OCI-LY1 (cell line): ENCODE results near the gene ZNF749.

Source experiments
- H2AFZ ChIP-seq: fragments of 200-600 bp; sonication (generic), shearing (Covaris generic); 2 replicates; pipeline ENCODE4 v1.6.0; 2014; ENCODE audit warnings: antibody characterized with exemption, mild to moderate bottlenecking, low read length
- H3F3A ChIP-seq: fragments of 200-600 bp; sonication (generic), shearing (Covaris generic); 2 replicates; pipeline ENCODE4 v1.6.0; 2014; ENCODE audit warnings: mild to moderate bottlenecking, antibody characterized with exemption, low read length, moderate library complexity; ENCODE audit not compliant: insufficient read depth
- H3K27ac ChIP-seq: fragments of 200-600 bp; sonication (generic); 2 replicates; pipeline ENCODE4 v1.5.1; 2014; ENCODE audit warnings: low read length, mixed run types, mild to moderate bottlenecking, low read depth; ENCODE audit not compliant: poor library complexity, severe bottlenecking
- H3K27me3 ChIP-seq: fragments of 200-600 bp; sonication (generic); 2 replicates; pipeline ENCODE4 v1.6.0; 2014; ENCODE audit warnings: antibody characterized with exemption, mild to moderate bottlenecking, low read length, moderate library complexity; ENCODE audit not compliant: insufficient read depth
- H3K36me3 ChIP-seq: fragments of 200-600 bp; sonication (generic); 2 replicates; pipeline ENCODE4 v1.6.1; 2014; ENCODE audit warnings: mild to moderate bottlenecking, antibody characterized with exemption, low read length, moderate library complexity, mixed read lengths; ENCODE audit not compliant: insufficient read depth
- H3K4me1 ChIP-seq: fragments of 200-600 bp; sonication (generic); 2 replicates; pipeline ENCODE4 v1.5.1; 2014; ENCODE audit warnings: mild to moderate bottlenecking, low read length, moderate library complexity; ENCODE audit not compliant: insufficient read depth, severe bottlenecking
- H3K4me2 ChIP-seq: fragments of 200-600 bp; sonication (generic), shearing (Covaris generic); 2 replicates; pipeline ENCODE4 v1.6.1; 2014; ENCODE audit warnings: low read length
- H3K4me3 ChIP-seq: fragments of 200-600 bp; sonication (generic); 2 replicates; pipeline ENCODE4 v1.5.1; 2014; ENCODE audit warnings: low read length, low read depth, mild to moderate bottlenecking, mixed read lengths; ENCODE audit not compliant: poor library complexity, severe bottlenecking
- H3K79me2 ChIP-seq: fragments of 200-600 bp; shearing (Covaris generic); 2 replicates; pipeline ENCODE4 v1.6.1; 2016; ENCODE audit warnings: mixed run types, low read length, mixed read lengths; ENCODE audit not compliant: insufficient read depth
- H3K9ac ChIP-seq: fragments of 200-600 bp; sonication (generic), shearing (Covaris generic); 2 replicates; pipeline ENCODE4 v1.6.1; 2014; ENCODE audit warnings: mild to moderate bottlenecking, low read length, mixed read lengths
- H3K9me2 ChIP-seq: fragments of 200-600 bp; sonication (generic), shearing (Covaris generic); 2 replicates; pipeline ENCODE4 v1.6.1; 2014; ENCODE audit warnings: low read depth, mild to moderate bottlenecking, low read length, mixed read lengths
- H3K9me3 ChIP-seq: fragments of 200-600 bp; shearing (Covaris generic); 2 replicates; pipeline ENCODE4 v1.6.1; 2014; ENCODE audit warnings: low read length, mixed read lengths
- H4K20me1 ChIP-seq: fragments of 200-600 bp; sonication (generic), shearing (Covaris generic); 2 replicates; pipeline ENCODE4 v1.6.0; 2016; ENCODE audit warnings: mild to moderate bottlenecking, low read length; ENCODE audit not compliant: insufficient read depth
- EZH2 ChIP-seq: fragments of 200-600 bp; sonication (generic), shearing (Covaris generic); IDR thresholded peaks from 2 replicates; pipeline ENCODE4 v1.8.0; 2017; ENCODE audit warnings: borderline replicate concordance, mixed run types, mild to moderate bottlenecking, antibody characterized with exemption, low read length, moderate library complexity, mixed read lengths
- TF ChIP-seq, protein P1 (sequence below): fragments of 200-600 bp; sonication (generic), shearing (Covaris generic); IDR thresholded peaks from 2 replicates; pipeline ENCODE4 v1.5.1; 2017; ENCODE audit warnings: mild to moderate bottlenecking, antibody characterized with exemption, low read length, moderate library complexity, mixed read lengths

ZNF749 gene

DNA sequence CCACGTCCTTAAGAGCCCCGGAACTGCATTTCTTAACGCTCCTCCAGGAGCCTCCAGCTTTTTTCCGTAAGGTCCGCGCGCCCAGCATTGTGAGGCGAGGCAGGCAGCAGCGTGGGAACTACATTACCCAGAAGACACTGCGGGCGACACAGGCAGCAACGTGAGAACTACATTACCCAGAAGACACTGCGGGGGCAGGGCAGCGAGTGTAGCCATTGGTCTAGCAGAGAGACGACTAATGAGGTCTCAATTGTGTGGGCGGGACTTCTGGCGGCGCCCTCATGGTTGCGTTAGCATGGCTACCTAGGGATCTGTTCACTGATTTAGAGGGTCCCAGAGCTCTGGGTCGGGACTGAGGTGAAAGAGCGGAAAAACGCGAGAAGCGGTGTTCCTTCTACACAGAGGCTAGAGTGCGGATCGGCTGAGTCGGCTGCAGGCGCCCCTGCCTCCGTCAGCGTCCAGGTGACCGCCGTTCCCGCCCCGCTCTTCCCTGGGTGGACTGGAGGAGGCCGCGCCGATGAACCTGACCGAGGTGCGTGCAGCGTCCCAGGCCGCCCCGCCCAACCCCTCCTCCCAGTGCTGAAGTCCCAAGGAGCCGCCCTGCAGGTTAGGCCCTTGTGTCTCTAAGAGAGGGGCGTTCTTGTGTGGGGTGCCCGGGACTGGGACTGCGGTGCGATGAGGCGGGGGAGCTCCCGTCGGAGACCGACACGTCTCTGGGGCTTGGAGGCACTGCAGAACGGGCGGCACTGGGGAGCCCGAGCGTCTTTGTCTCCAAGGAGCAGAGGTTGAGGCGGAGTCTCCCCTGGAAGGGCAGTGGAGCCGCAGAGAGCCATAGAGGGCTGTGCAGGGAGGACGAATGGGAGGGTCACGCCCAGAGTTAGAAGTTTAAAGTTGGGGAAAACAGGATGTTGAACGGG lies at the start of gene ZNF749:
ZNF749 (plus strand) TSS at position 264 of the 917 bp plus-strand sequence; CDS start at position 518, 254 bp downstream.
- peak within 1 kb of the TSS; percentile 93 for H3K4me3 ChIP-seq
- no peak for TF ChIP-seq EZH2
- TF ChIP-seq, protein P1, sequence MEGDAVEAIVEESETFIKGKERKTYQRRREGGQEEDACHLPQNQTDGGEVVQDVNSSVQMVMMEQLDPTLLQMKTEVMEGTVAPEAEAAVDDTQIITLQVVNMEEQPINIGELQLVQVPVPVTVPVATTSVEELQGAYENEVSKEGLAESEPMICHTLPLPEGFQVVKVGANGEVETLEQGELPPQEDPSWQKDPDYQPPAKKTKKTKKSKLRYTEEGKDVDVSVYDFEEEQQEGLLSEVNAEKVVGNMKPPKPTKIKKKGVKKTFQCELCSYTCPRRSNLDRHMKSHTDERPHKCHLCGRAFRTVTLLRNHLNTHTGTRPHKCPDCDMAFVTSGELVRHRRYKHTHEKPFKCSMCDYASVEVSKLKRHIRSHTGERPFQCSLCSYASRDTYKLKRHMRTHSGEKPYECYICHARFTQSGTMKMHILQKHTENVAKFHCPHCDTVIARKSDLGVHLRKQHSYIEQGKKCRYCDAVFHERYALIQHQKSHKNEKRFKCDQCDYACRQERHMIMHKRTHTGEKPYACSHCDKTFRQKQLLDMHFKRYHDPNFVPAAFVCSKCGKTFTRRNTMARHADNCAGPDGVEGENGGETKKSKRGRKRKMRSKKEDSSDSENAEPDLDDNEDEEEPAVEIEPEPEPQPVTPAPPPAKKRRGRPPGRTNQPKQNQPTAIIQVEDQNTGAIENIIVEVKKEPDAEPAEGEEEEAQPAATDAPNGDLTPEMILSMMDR = no peak
- H3F3A ChIP-seq = no peaks in the 10 kb centered on the region
- peak within 1 kb of the TSS; percentile 88 for H2AFZ ChIP-seq
- peak within 1 kb of the TSS; percentile 79 for H3K4me2 ChIP-seq
- no peaks in the 10 kb centered on the region for H3K27me3 ChIP-seq
- H3K36me3 ChIP-seq = peaks cover 24% of the 10 kb centered on the region
- peak within 1 kb of the TSS; percentile 45 for H3K27ac ChIP-seq
- no peaks in the 10 kb centered on the region; the same call in 1 of the 2 replicates for H3K9me3 ChIP-seq
- no peaks in the 10 kb centered on the region for H4K20me1 ChIP-seq
- H3K4me1 ChIP-seq = peaks cover 18% of the 10 kb centered on the region
- no peaks in the 10 kb centered on the region for H3K9me2 ChIP-seq
- peak within 1 kb of the TSS; percentile 77 for H3K9ac ChIP-seq
- peaks cover 19% of the 10 kb centered on the region for H3K79me2 ChIP-seq

DNA sequence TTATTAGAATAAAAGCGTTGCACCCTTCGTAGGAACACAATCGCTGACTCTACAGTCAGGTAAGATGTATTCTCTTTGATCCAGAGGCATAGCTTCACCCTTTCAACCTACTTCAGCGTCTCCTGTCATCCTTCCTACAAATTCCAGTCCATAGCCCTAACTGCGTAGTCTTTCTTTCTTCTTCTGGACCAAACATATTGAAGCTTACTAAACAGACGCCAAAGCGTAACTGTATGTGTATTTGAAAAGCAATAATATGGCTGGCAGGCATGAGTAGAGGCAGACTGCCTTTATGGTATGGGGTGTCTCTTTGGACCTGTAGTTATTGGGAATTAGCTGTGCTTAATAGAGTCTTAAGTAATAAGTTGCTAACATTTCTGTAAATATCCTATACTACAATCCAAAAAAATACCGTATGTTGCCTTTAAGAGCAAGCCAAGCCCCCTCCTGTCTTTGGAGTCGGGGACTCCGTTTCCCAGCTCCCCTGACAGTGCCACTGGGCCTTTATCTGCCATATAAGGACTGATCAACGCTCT lies 45.9 kb upstream of the ZNF749 start:
- Histone ChIP-seq H3K27ac (peak overlapping the region; percentile 29), H3K4me3 (peak overlapping the region; percentile 90), H4K20me1 (no peaks in the 10 kb centered on the region), H3F3A (no peaks in the 10 kb centered on the region), H3K9ac (peak overlapping the region; percentile 44), H2AFZ (peak overlapping the region; percentile 88; the same call in 1 of the 2 replicates), H3K9me2 (no peaks in the 10 kb centered on the region), H3K4me1 (peaks cover 16% of the 10 kb centered on the region), H3K9me3 (peaks cover 22% of the 10 kb centered on the region), H3K4me2 (peak overlapping the region; percentile 85), H3K36me3 (peaks cover 20% of the 10 kb centered on the region), H3K27me3 (no peaks in the 10 kb centered on the region), H3K79me2 (peaks cover 25% of the 10 kb centered on the region)
- TF ChIP-seq, protein P1 = no peak
- no peak for TF ChIP-seq EZH2

DNA sequence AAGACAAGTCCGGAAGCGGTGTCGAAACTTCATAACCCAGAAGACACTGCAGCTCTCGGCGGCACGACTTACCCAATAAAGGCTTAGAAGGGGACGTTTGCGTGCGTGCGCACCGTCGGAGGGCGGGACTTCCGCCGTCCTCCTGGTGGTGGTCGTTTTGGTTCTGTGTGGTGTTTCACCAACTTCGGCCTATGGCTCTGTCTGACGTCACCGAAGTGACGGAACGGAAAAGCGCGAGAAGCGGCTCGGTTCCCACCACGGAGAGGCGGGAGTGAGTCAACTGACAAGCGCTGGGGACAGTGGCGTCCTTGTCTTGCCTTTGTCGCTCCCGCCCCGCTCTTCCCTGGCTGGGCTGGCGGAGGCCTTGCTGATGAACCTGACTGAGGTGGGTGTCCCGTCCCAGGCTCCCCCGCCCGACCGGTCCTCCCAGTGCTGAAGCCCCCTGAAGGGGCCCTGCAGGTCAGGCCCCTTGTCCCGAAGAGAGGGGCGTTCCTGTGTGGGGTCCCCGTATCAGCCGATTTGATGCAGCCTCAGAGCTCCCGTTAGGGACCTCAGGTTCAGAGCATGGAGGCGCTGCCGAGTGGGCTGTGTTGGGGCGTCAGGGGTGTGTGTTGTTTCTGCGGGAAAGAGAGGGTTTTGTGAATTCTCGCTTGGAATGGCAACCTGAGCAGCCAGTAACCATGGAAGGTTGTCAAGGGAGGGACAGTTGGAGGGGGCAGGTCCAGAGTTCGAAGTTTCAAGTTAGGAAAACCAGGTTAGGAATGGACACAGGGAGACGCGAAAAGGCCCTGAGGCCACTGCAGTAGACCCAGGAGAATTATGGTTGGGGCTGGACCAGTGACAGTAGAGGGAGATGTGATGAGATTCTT lies 45.2 kb upstream of the ZNF749 start, which contains the start of gene ZNF548:
ZNF548 (plus strand) TSS at position 125 of the 869 bp plus-strand sequence; CDS start at position 371, 246 bp downstream.
- Histone ChIP-seq H3K4me1 (peaks cover 16% of the 10 kb centered on the region), H3K27ac (peak within 1 kb of the TSS; percentile 59), H3K4me3 (peak within 1 kb of the TSS; percentile 90), H2AFZ (peak within 1 kb of the TSS; percentile 88; the same call in 1 of the 2 replicates), H4K20me1 (no peaks in the 10 kb centered on the region), H3K36me3 (peaks cover 25% of the 10 kb centered on the region), H3K79me2 (peaks cover 25% of the 10 kb centered on the region), H3F3A (no peaks in the 10 kb centered on the region), H3K4me2 (peak within 1 kb of the TSS; percentile 85), H3K9me2 (no peaks in the 10 kb centered on the region), H3K9me3 (peaks cover 21% of the 10 kb centered on the region), H3K9ac (peak within 1 kb of the TSS; percentile 87), H3K27me3 (no peaks in the 10 kb centered on the region)
- no peak for TF ChIP-seq EZH2
- TF ChIP-seq, protein P1 = peak; percentile 4; the same call in 1 of the 2 replicates
